Esophagus muscularis mucosa (tissue), 4 donors: ENCODE results near the gene IRAK1. TPM values are rescaled to one million over a fixed set of nuclear protein-coding genes. Genes with fewer than 3 reads are reported as not detected.

Experiments used
- DNase-seq: peaks from one replicate; pipeline ENCODE4 v3.0.0-alpha.2; 2017; ENCODE audit errors: extremely low spot score
- H3K27ac ChIP-seq, 4 donors: fragments of 200-600 bp; sonication (generic); replicated peaks in 1 of 4; 1 replicate in 3 of 4; 2 replicates in 1 of 4; pipeline ENCODE4 v1.5.1; 2016 to 2019; ENCODE audit warnings: mild to moderate bottlenecking in 1 of 4
- H3K27me3 ChIP-seq, 4 donors: fragments of 200-600 bp; sonication (generic); one replicate each; pipeline versions ENCODE4 v1.5.1 to v1.6.0; 2016 to 2019
- H3K36me3 ChIP-seq, 4 donors: fragments of 200-600 bp; sonication (generic); one replicate each; pipeline ENCODE4 v1.5.1; 2016 to 2019
- H3K4me1 ChIP-seq, 4 donors: fragments of 200-600 bp; sonication (generic); one replicate each; pipeline ENCODE4 v1.5.1; 2016 to 2019
- H3K4me3 ChIP-seq, 4 donors: fragments of 200-600 bp; sonication (generic); 1 replicate in 2 of 4; 2 replicates in 2 of 4; pipeline ENCODE4 v1.5.1; 2016 to 2019; ENCODE audit warnings: mild to moderate bottlenecking in 4 of 4, moderate library complexity in 1 of 4
- H3K9me3 ChIP-seq, 4 donors: fragments of 200-600 bp; sonication (generic); 1 replicate in 3 of 4; 2 replicates in 1 of 4; pipeline ENCODE4 v1.5.1; 2016 to 2019
- CTCF ChIP-seq, 3 experiments: fragments of 200-600 bp in 2 of 3; fragments of 450-650 bp in 1 of 3; sonication (generic) in 2 of 3; IDR thresholded peaks; one replicate each; pipeline ENCODE4 v1.5.1; 2017 to 2019; ENCODE audit warnings: antibody characterized with exemption in 3 of 3, mild to moderate bottlenecking in 2 of 3, moderate library complexity in 1 of 3
- EP300 ChIP-seq: sonication (generic); formaldehyde crosslinking; IDR thresholded peaks from one replicate; pipeline ENCODE4 v1.6.1; 2017; ENCODE audit warnings: antibody characterized with exemption
- POLR2A ChIP-seq: fragments of 450-650 bp; IDR thresholded peaks from one replicate; pipeline ENCODE4 v1.6.1; 2017; ENCODE audit warnings: antibody characterized with exemption, moderate library complexity, mild to moderate bottlenecking, low read depth
- POLR2AphosphoS5 ChIP-seq, 2 donors: sonication (generic); formaldehyde crosslinking; IDR thresholded peaks; one replicate each; pipeline ENCODE4 v1.6.1; 2017; ENCODE audit warnings: antibody characterized with exemption in 2 of 2
- WGBS: methylation state at CpG from one replicate; pipeline ENCODE4 v1.1.5; 2018; 5-methylcytosine and 5-hydroxymethylcytosine counted together
- intact Hi-C: fragments of 100-400 bp; cut with DNase I; formaldehyde crosslinking; loops from one replicate; pipeline ENCODE4 v1.15.1; 2023
- total RNA-seq, 4 donors: library from RNA; depleted of rRNA; stranded (reverse); fragments of >200 nt; gene quantifications; one replicate each; pipeline versions ENCODE4 v1.1.0 to v1.2.1, GENCODE V29; 2016

Gene IRAK1
- total RNA-seq, 4 donors from 2014 or later = 50.5 to 74.9 (median 67.6) TPM

DNA sequence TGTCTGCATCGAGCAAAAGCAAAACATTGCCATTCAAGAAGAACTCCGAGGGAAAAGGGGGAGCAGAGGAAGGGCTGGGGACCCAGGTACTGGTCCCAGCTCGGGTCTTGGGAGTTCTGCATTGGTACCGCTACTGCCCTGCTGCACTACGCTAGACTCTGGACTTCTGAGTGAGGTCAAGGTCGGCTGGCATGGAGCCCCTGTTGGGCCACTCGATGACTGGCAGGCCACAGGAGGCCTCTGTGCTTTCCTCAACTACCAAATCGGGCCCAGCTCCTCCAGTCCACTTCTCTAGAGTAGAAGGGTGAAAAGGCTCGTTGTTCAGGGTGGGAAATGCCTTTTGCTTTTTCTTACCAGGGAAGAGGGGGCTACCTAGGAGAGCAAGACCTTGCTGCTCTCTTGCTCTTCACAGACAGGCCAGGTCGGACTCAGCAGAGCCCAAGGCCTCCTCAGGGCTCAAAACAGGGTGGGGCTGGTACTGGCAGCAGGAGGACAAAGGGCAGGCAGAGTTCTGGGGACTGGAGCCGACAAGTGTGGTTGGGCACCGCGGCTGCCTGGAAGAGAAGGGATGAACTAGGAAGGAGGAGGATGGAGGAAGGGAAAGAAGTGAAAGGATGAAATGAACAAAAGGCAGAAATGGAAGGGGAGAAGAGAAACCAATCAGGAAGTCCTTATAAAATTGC, 8.9 kb upstream of the IRAK1 start:
- DNase-seq = no peak
- TF ChIP-seq CTCF (IDR thresholded peaks at IDR 0.05) (no peak), POLR2A (no peak), EP300 (no peak), POLR2AphosphoS5 (IDR thresholded peaks at IDR 0.05) (no peak)
- peaks cover 7 to 24% (median 20%) of the 10 kb centered on the region in 4 donors for H3K4me1 ChIP-seq
- no peak overlapping the region for H3K27ac ChIP-seq
- no peaks in the 10 kb centered on the region for H3K27me3 ChIP-seq
- intact Hi-C loops = no loop called here
- WGBS = 73% methylated on average over 11 of the region's 13 CpGs
- H3K4me3 ChIP-seq = no peak overlapping the region
- peaks cover 14 to 55% (median 43%) of the 10 kb centered on the region in 4 donors for H3K36me3 ChIP-seq
- H3K9me3 ChIP-seq = no peaks in the 10 kb centered on the region

DNA sequence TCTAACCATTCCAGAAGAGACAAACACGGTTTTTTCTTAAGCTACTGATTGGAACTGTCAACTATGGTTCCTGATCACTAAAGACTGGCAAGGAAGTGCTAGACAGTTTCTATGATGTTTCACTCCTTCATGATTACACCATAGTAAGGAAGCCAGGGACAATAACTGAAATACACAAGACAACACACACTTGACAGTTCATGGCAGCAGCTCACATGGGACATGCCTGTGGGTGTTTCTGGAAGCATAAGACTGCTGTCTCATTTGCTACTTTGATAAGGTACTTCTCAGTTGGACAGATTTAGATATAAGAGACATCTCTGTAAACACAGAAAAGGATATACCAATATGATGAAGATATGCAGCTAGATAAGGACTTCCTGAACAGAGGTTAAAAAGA, 8.3 kb upstream of the IRAK1 start:
- Histone ChIP-seq H3K27ac (no peak overlapping the region), H3K27me3 (no peaks in the 10 kb centered on the region), H3K4me1 (peaks cover 5 to 20% (median 19%) of the 10 kb centered on the region in 4 donors), H3K36me3 (peaks cover 14 to 55% (median 43%) of the 10 kb centered on the region in 4 donors), H3K9me3 (no peaks in the 10 kb centered on the region), H3K4me3 (no peak overlapping the region)
- intact Hi-C loops = no loop called here
- 63% methylated on average over 1 of the region's 1 CpG for WGBS
- DNase-seq = no peak
- TF ChIP-seq CTCF (IDR thresholded peaks at IDR 0.05) = no peak

DNA sequence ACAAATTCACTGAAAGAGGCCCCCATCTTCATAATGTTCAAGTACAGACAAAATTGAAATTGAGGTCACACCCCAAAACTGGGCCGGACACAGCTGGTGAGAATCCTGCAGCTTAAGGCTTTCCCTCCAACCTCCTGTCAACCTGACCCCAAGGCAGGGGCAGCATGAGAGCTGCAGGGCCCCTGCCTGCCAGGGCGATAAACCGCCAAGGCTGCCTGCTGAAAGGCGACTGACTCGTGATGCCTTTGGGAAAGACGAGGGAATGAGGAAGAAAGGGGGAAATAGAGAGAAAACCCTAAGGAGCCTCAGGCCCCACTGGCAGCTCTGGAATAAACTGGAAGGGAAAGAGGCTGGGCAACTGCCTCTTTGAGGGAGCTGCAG, 7.3 kb upstream of the IRAK1 start:
- Histone ChIP-seq H3K4me1 (peaks cover 3 to 18% (median 12%) of the 10 kb centered on the region in 4 donors), H3K36me3 (peaks cover 14 to 51% (median 40%) of the 10 kb centered on the region in 4 donors), H3K27ac (no peak overlapping the region), H3K27me3 (no peaks in the 10 kb centered on the region), H3K4me3 (no peak overlapping the region), H3K9me3 (no peaks in the 10 kb centered on the region)
- TF ChIP-seq POLR2AphosphoS5 (IDR thresholded peaks at IDR 0.05) = no peak
- no peak for TF ChIP-seq CTCF (IDR thresholded peaks at IDR 0.05)
- no peak for TF ChIP-seq EP300
- TF ChIP-seq POLR2A = no peak
- 77% methylated on average over 6 of the region's 6 CpGs for WGBS
- no peak for DNase-seq
- intact Hi-C loops = no loop called here

DNA sequence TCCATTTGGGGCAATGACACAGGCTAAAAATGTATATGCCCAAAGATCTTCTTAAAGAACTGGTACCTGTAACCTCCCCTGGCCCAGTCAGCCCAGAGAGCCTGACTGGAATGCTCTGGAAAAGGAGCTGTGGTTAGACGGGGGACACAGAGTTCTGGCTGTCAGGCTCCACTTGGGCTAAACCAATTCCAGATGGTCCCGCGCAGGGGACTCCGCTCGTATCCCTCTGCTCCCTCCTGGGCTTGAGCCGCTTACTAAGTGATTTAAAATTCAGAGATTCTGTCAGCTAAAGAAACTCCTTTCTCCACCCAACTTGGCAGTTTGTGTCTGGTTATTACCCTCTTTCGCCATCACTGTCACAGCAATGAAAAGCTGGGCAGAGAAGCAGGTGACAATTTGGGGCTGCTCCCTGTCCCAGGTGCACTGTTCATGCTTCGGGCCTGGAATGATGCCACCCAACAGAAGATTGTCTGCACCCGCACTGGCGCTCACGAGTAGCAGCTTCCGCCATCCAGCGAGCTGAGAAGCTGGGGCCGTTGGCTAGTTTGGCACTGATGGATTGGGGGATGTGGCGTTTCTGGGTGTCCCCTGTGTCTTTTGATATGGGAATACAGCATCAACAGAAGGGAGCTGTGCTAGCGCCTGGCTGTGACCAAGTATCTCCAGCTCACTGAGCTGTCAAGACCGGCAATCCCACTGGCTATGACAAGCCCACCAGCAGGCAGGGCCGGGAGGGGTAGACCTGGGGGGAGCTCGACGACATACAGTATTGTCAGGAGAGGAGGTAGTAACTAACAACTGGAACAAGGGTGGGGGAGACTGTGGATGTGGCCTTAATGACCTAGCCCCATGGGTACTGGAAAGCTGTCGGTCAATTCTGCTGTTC, 6.7 kb upstream of the IRAK1 start:
- H3K4me1 ChIP-seq = peaks cover 3 to 20% (median 11%) of the 10 kb centered on the region in 4 donors
- no peak overlapping the region for H3K27ac ChIP-seq
- H3K9me3 ChIP-seq = no peaks in the 10 kb centered on the region
- WGBS = 88% methylated on average over 20 of the region's 21 CpGs
- no peak overlapping the region for H3K4me3 ChIP-seq
- H3K36me3 ChIP-seq = peaks cover 14 to 45% (median 34%) of the 10 kb centered on the region in 4 donors
- no peaks in the 10 kb centered on the region for H3K27me3 ChIP-seq
- intact Hi-C loops = no loop called here
- no peak for DNase-seq
- TF ChIP-seq EP300 = no peak
- TF ChIP-seq POLR2A = no peak

- no peak for TF ChIP-seq POLR2AphosphoS5 (IDR thresholded peaks at IDR 0.05)
- TF ChIP-seq CTCF (IDR thresholded peaks at IDR 0.05) = no peak
- TF ChIP-seq POLR2A = no peak
- TF ChIP-seq EP300 = no peak
- no peak for DNase-seq
- Histone ChIP-seq H3K4me3 (no peak overlapping the region), H3K36me3 (peaks cover 4 to 33% (median 22%) of the 10 kb centered on the region in 4 donors), H3K27ac (no peak overlapping the region), H3K4me1 (peaks cover 3 to 32% (median 19%) of the 10 kb centered on the region in 4 donors), H3K27me3 (no peaks in the 10 kb centered on the region), H3K9me3 (no peaks in the 10 kb centered on the region)
- intact Hi-C loops = no loop called here
- WGBS = 84% methylated on average over 4 of the region's 8 CpGs
Measured at GRCh38 chrX:154025230-154025629, 5.5 kb upstream of the IRAK1 start.
